Esophagus squamous epithelium (tissue), 4 donors: Measurements from ENCODE around the gene RTKN.

Source experiments
- CTCF ChIP-seq, 6 experiments: fragments of 450-650 bp in 4 of 6; fragments of 200-600 bp in 2 of 6; sonication (generic) in 2 of 6; IDR thresholded peaks; one replicate each; pipeline ENCODE4 v1.5.1; 2016 to 2019; ENCODE audit warnings: antibody characterized with exemption in 6 of 6, mild to moderate bottlenecking in 4 of 6, moderate library complexity in 4 of 6
- POLR2A ChIP-seq, 4 donors: fragments of 450-650 bp; IDR thresholded peaks; one replicate each; pipeline ENCODE4 v1.6.1; 2017; ENCODE audit warnings: antibody characterized with exemption in 4 of 4, mild to moderate bottlenecking in 4 of 4, moderate library complexity in 3 of 4

- TF ChIP-seq CTCF (IDR thresholded peaks at IDR 0.05) (no peak), POLR2A (IDR thresholded peaks at IDR 0.05) (no peak)
Measured at GRCh38 chr2:74489906-74490305, 48.2 kb upstream of the RTKN start.
